Measurements from ENCODE around the gene DPP10. TPM values are rescaled to one million over a fixed set of nuclear protein-coding genes. Genes with fewer than 3 reads are reported as not detected.

DPP10 gene
- total and polyA plus RNA-seq, 2 of the 13 experiments (the other 11 are each of a cell fraction or from before 2014, with no cell fraction given) = 0.95 to 1.7 TPM

GRCh38 chr2:115201386-115201785 is 758.9 kb downstream of the DPP10 start:
- Histone ChIP-seq H3K27ac (ENCODE audit: extremely low read length, insufficient read depth, low read length) (no peak overlapping the region), H3K9me3 (ENCODE audit: low read length) (peaks cover 49% of the 10 kb centered on the region), H3K79me2 (ENCODE audit: insufficient read depth, low read length) (no peaks in the 10 kb centered on the region), H3K9ac (ENCODE audit: insufficient read depth, low read depth, low read length) (no peak overlapping the region), H3K4me3 (replicated peaks in 1 of 3; ENCODE audit: insufficient read depth in 1 of 3, low read depth in 2 of 3, low read length in 3 of 3) (no peak overlapping the region), H4K20me1 (ENCODE audit: insufficient read depth, low read length) (no peaks in the 10 kb centered on the region), H3K36me3 (replicated peaks in 1 of 2; ENCODE audit: control insufficient read depth in 1 of 2, insufficient read depth in 2 of 2, low read length in 2 of 2) (no peaks in the 10 kb centered on the region), H3K4me1 (ENCODE audit: insufficient read depth, low read length) (no peaks in the 10 kb centered on the region), H2AFZ (ENCODE audit: low read length) (no peak overlapping the region), H3K27me3 (ENCODE audit: control insufficient read depth in 1 of 2, insufficient read depth in 2 of 2, low read length in 2 of 2) (no peaks in the 10 kb centered on the region), H3K4me2 (ENCODE audit: low read depth, low read length) (no peak overlapping the region)
- 56% methylated on average over 4 of the region's 4 CpGs for WGBS (ENCODE audit: low lambda C conversion rate)
- intact Hi-C loops (cut with micrococcal nuclease; ENCODE audit: unreplicated experiment) (no loop called here), in situ Hi-C loops (cut with HindIII; ENCODE audit: extremely low pct_ligation_motif_present, low pct_unique_long_range_greater_than_20kb) (no loop called here)
- ChIA-PET CTCF (ENCODE audit: low intra/inter-chr PET ratio, low total read pairs) (no interaction called here), POLR2A (no interaction called here)
- FAIRE-seq = no peak
- no peak for DNase-seq (ENCODE audit: low spot score)
- TF ChIP-seq ZNF83 (CRISPR knock-in tag; IDR thresholded peaks at IDR 0.05; ENCODE audit: borderline replicate concordance) (no peak), TOPORS (CRISPR knock-in tag; IDR thresholded peaks at IDR 0.05) (no peak), MTF2 (CRISPR knock-in tag; IDR thresholded peaks at IDR 0.05; ENCODE audit: borderline replicate concordance) (no peak), PATZ1 (CRISPR knock-in tag; IDR thresholded peaks at IDR 0.05) (no peak), CEBPZ (IDR thresholded peaks at IDR 0.05; ENCODE audit: low read length) (no peak), RORA (CRISPR knock-in tag; IDR thresholded peaks at IDR 0.05) (no peak)
- no TSS peak for BruUV-seq (replicated peaks)
- ATAC-seq = no peak

Measured in HepG2 (cell line).